ENCODE data around the gene LPCAT3.

GRCh38 chr12:6935371-6936193 lies 82.7 kb downstream of the LPCAT3 start:
- TF ChIP-seq, protein P1, sequence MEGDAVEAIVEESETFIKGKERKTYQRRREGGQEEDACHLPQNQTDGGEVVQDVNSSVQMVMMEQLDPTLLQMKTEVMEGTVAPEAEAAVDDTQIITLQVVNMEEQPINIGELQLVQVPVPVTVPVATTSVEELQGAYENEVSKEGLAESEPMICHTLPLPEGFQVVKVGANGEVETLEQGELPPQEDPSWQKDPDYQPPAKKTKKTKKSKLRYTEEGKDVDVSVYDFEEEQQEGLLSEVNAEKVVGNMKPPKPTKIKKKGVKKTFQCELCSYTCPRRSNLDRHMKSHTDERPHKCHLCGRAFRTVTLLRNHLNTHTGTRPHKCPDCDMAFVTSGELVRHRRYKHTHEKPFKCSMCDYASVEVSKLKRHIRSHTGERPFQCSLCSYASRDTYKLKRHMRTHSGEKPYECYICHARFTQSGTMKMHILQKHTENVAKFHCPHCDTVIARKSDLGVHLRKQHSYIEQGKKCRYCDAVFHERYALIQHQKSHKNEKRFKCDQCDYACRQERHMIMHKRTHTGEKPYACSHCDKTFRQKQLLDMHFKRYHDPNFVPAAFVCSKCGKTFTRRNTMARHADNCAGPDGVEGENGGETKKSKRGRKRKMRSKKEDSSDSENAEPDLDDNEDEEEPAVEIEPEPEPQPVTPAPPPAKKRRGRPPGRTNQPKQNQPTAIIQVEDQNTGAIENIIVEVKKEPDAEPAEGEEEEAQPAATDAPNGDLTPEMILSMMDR (CRISPR knock-in tag; IDR thresholded peaks at IDR 0.05): no peak
- TF ChIP-seq KIAA2018 (CRISPR knock-in tag; IDR thresholded peaks at IDR 0.05; ENCODE audit: borderline replicate concordance) (no peak), EP300 (IDR thresholded peaks at IDR 0.05; ENCODE audit: low read depth in 2 of 2, low read length in 2 of 2) (no peak), EP300 (CRISPR knock-in tag; IDR thresholded peaks at IDR 0.05; ENCODE audit: borderline replicate concordance) (no peak), JUN (CRISPR knock-in tag; IDR thresholded peaks at IDR 0.05) (no peak), STAT5B (CRISPR knock-in tag; IDR thresholded peaks at IDR 0.05) (no peak), FOSL1 (CRISPR knock-in tag; IDR thresholded peaks at IDR 0.05; ENCODE audit: borderline replicate concordance) (no peak), SALL2 (CRISPR knock-in tag; IDR thresholded peaks at IDR 0.05) (no peak), SMARCE1 (IDR thresholded peaks at IDR 0.05; ENCODE audit: borderline replicate concordance) (no peak)

All from HepG2 (cell line).